SJCRH30 (cell line): ENCODE data around the gene SMOC1. TPM values are rescaled to one million over a fixed set of nuclear protein-coding genes. Genes with fewer than 3 reads are reported as not detected.

Experiments
- DNase-seq, 2 experiments: peaks; one replicate each; pipeline ENCODE4 v3.0.0-alpha.2; 2015 to 2020
- H3K27ac ChIP-seq: fragments of 250-450 bp; sonication (Bioruptor Pico); 2 replicates; pipeline ENCODE4 v1.5.1; 2020; ENCODE audit warnings: mild to moderate bottlenecking, moderate library complexity
- H3K27me3 ChIP-seq: fragments of 250-450 bp; sonication (Bioruptor Pico); 2 replicates; pipeline ENCODE4 v1.5.1; 2020; ENCODE audit warnings: mild to moderate bottlenecking, moderate library complexity
- H3K36me3 ChIP-seq: fragments of 250-450 bp; sonication (Bioruptor Pico); 2 replicates; pipeline ENCODE4 v1.5.1; 2020; ENCODE audit warnings: mild to moderate bottlenecking, moderate library complexity
- H3K4me1 ChIP-seq: fragments of 250-450 bp; sonication (Bioruptor Pico); 2 replicates; pipeline ENCODE4 v1.5.1; 2020; ENCODE audit warnings: mild to moderate bottlenecking, moderate library complexity
- H3K4me3 ChIP-seq: fragments of 250-450 bp; sonication (Bioruptor Pico); 2 replicates; pipeline ENCODE4 v1.5.1; 2020; ENCODE audit warnings: mild to moderate bottlenecking, moderate library complexity
- H3K9me3 ChIP-seq: fragments of 250-450 bp; sonication (Bioruptor Pico); replicated peaks from 2 replicates; pipeline ENCODE4 v1.5.1; 2020; ENCODE audit warnings: mild to moderate bottlenecking, moderate library complexity
- total RNA-seq: library from RNA; depleted of rRNA; stranded (reverse); fragments of >200 nt; shearing (Covaris generic); gene quantifications from 2 replicates; pipeline ENCODE4 v1.2.3, GENCODE V29; 2014

Gene SMOC1
- total RNA-seq, 1 experiment from 2014 or later = 15.6 TPM

DNA sequence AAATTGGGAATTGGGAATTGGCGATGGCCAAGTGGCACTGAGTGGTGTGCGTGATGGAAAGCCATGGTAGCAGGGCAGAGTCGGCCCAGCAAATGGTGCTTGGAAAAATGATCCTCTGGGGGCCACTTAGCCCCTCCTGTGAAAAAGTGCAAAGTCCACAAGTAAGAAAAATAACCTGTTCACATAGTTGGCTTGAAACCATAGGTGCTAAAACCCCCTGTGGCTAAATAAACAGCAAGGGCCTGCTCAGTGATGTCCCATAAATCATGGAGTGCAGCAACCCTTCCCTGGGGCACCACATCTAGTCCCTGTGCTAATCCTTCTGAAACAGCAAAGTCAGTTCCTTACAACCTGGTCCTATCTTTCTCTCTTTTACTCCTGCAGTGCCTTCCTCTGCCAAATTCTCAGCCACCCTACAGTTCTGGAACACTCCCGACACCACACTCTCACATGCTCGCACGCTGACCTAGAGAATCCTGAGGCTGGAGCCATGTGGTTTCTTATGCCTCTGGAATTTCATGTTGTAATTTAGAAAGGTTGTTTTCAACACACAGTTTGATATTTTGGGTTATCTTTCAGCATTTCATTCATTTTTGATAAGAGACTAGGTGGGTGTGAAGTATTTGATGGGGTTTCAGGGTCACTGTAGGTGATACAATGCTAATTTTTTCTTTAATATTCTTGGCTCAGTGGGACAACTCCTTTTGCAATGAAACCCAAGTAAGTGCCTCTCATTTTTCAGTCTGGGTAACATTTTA lies 123.6 kb downstream of the SMOC1 start:
- Histone ChIP-seq H3K27ac (no peak overlapping the region), H3K27me3 (no peaks in the 10 kb centered on the region), H3K4me3 (no peak overlapping the region), H3K36me3 (no peaks in the 10 kb centered on the region), H3K4me1 (peaks cover 60% of the 10 kb centered on the region), H3K9me3 (no peaks in the 10 kb centered on the region)
- DNase-seq = no peak

DNA sequence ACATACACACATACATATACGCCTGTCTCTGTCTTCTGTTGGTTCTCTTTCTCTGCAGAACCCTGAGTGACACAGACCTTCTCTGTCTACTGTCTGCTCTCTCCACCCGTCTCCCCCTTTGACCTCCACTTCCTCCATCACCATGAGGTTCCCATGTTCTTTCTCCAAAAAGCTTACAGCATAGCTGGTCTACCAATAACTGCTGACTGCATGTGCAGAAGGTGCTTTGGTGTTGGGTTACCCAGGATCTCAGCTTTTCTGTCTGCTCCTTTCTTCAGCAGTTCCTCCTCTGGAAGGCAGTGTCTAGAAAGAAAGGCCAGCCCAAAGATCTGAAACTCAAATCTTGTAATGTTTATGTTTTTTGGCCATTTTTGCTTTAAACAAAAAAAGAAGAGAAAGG lies 125.6 kb downstream of the SMOC1 start:
- H3K4me3 ChIP-seq = no peak overlapping the region
- no peaks in the 10 kb centered on the region for H3K27me3 ChIP-seq
- no peaks in the 10 kb centered on the region for H3K36me3 ChIP-seq
- peak; percentile 76 to 92 for DNase-seq
- H3K27ac ChIP-seq = peak overlapping the region; percentile 95
- no peaks in the 10 kb centered on the region for H3K9me3 ChIP-seq
- peaks cover 46% of the 10 kb centered on the region for H3K4me1 ChIP-seq

DNA sequence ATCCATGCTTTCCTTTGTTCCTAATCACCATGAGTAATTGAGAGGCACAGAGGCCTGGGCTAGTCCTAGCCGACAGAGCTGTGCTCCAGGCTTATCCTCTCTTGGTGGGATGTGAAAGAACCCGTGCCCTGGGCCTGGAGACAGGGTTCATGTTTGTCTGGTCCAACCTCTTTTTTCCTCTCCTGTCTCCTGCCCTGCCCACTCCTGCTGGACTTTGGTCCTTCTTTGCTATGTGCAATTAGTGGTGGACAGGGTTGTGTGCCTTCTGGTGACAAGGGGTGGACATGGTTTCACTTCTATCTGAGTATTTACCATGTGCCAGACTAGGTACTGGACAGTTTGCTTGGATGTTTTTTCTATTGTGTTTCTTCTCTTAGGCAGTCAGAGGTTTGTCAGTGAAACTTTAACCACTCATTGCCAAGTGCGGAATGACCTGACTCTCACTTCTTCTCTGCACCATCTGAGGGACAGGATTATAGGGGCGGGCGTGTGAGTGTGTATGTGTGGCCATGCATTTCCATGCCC lies 126.1 kb downstream of the SMOC1 start:
- peak overlapping the region; percentile 95 for H3K27ac ChIP-seq
- no peaks in the 10 kb centered on the region for H3K27me3 ChIP-seq
- peak; percentile 90 to 96 for DNase-seq
- no peak overlapping the region for H3K4me3 ChIP-seq
- H3K36me3 ChIP-seq = no peaks in the 10 kb centered on the region
- H3K4me1 ChIP-seq = peaks cover 40% of the 10 kb centered on the region
- no peaks in the 10 kb centered on the region for H3K9me3 ChIP-seq

DNA sequence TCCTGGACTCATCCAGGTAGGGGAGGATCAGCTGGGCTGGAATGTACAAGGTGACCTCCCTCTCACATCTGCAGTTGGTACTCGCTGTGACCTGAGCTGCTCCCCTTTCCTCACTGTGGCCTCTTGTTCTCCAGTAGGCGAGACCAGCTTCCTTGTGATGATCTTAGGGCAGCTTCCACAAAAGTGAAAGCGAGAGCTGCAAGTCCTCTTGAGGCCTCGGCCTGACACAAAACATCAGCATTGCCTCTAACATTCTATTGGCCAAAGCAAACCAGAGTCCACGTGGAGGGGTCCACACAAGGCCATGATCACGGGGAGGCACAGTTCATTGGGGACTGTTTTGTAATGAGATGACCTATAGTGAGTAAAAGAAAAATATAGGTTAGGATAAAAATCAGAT lies 127.5 kb downstream of the SMOC1 start:
- Histone ChIP-seq H3K4me3 (no peak overlapping the region), H3K27me3 (no peaks in the 10 kb centered on the region), H3K4me1 (peaks cover 38% of the 10 kb centered on the region), H3K9me3 (no peaks in the 10 kb centered on the region), H3K36me3 (no peaks in the 10 kb centered on the region), H3K27ac (no peak overlapping the region)
- DNase-seq = no peak

DNA sequence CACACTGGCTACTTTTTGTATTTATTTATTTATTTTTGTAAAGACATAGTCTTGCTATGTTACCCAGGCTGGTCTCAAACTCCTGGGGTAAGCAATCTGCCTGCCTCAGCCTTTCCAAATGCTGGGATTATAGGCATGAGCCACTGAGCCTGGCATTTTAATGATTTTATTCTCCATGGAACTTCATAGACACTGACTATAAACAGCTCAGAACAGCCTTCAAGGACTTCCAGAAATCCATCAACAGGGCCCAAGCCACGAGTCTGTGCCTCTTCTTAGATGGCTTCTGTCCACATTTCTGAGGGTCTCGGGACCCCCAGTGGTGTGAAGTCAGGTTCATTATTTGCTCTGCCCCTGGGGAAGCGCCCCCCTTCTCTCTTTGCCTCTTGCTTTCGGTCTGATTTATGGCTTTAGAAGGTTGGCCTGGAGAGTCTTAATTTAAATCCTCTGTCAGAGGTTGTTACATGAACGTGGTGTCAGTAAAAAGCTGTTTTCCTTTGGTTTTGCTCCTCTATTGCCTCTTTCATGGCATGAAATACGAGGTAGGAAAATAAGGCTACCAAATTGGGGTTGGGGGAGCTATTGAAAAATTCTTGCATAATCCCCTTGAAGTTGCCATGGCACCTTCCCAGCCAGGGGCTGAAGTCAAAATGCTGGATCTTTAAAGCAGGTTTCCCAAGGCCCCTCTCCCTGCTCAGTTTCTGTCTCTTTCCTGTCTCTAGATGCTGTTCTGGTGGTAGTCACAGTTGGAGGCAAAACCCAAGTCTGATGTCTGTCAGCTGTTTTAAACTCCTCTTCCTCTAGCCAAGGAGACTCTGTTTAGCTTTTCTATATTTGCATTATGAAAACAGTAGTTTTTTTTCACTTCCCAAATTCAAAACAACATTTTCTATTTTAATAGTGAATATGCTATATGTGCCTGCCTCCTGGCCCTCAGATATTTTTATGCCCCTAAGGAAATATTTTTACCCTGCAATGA lies 129.4 kb downstream of the SMOC1 start:
- Histone ChIP-seq H3K27ac (no peak overlapping the region), H3K4me1 (peaks cover 32% of the 10 kb centered on the region), H3K36me3 (no peaks in the 10 kb centered on the region), H3K4me3 (no peak overlapping the region), H3K9me3 (no peaks in the 10 kb centered on the region), H3K27me3 (no peaks in the 10 kb centered on the region)
- DNase-seq = no peak

DNA sequence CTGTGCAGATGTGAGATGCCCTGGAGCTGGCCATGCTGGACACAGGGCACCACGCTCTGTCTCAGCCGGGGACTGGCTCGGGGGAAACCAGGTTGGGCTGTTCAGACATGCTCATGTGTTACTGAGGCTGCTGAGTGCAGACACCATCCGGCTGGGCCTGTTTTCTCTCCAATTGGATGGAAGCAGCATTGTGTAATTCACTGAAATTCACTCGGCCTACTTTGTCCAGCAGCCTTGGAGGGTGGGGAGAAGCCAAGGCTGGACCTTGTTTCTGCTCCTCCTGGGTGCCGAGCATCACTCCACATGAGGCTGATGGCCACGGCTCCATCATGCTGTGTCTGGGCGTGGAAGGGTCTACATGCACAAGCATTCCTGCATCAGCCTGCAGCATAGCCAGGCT lies 130.7 kb downstream of the SMOC1 start:
- Histone ChIP-seq H3K4me1 (peaks cover 27% of the 10 kb centered on the region), H3K36me3 (no peaks in the 10 kb centered on the region), H3K4me3 (no peak overlapping the region), H3K27ac (no peak overlapping the region), H3K27me3 (no peaks in the 10 kb centered on the region), H3K9me3 (no peaks in the 10 kb centered on the region)
- DNase-seq = no peak

DNA sequence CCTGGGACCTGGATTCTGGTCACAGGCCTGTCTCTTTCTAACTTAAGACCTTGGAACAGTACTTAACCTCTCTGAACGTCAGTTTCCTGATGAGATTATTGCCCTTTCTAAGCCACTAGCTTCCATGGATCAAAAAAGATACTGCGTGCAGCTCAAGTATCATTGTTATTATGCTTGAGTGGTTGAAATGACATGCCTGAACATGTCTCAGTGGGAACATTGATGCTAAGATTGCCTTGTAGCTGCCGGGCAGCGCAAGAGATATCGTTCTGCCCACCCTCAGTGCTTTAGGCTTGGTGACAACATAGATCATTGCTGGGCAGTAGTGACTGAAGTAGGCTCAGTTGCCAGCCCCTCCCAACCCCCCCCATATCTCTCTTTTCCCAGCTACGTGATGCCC lies 131.9 kb downstream of the SMOC1 start:
- no peak overlapping the region for H3K4me3 ChIP-seq
- no peaks in the 10 kb centered on the region for H3K27me3 ChIP-seq
- H3K36me3 ChIP-seq = no peaks in the 10 kb centered on the region
- H3K4me1 ChIP-seq = peaks cover 21% of the 10 kb centered on the region
- H3K27ac ChIP-seq = no peak overlapping the region
- H3K9me3 ChIP-seq = no peaks in the 10 kb centered on the region
- DNase-seq = no peak

DNA sequence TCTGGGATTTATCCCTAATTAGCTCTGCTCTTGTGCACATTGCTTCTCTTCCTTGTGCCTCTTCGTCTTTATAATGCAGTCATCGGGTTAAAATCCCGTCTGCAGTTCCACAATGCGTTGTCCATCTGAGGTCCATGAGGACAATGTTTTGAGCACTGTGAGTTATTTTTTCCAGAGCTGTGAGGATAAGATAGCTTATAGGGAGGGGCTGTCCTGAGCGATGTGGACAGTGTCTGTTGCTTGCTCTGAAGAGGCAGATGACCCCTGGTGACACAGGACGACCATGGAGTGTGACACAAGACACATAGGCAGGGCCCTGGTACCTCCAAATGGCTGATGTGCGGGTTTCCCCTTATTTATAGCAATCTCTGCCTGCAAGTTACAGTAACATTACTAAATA lies 132.5 kb downstream of the SMOC1 start:
- H3K4me1 ChIP-seq = peaks cover 18% of the 10 kb centered on the region
- DNase-seq = no peak
- no peak overlapping the region for H3K27ac ChIP-seq
- H3K4me3 ChIP-seq = no peak overlapping the region
- H3K27me3 ChIP-seq = no peaks in the 10 kb centered on the region
- H3K9me3 ChIP-seq = no peaks in the 10 kb centered on the region
- no peaks in the 10 kb centered on the region for H3K36me3 ChIP-seq

DNA sequence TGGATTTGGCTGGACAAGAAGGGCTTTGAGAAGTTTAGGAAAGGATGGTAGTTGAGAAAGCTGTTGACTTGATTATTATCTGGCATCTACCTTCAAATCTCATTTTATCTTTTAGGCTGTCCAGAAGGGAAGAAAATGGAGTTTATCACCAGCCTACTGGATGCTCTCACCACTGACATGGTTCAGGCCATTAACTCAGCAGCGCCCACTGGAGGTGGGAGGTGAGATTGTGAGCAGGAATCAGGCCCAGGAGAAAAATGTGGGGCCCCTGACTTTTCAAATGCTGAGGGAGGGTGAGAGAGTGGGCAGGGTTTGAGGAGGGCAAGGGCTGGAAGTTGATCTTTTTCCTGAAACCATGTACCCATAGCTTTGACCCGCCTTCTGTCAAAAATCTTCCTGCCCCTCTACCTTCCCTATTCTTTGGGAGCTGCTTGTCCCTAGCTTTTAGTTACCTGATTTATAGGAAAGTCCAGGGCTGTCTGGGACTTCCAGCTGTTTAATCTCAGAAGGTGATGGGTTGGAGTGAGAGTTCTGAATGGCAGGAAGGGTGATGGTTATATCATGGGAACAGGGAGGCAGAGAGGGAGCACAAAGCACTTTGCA lies 134.2 kb downstream of the SMOC1 start:
- Histone ChIP-seq H3K9me3 (no peaks in the 10 kb centered on the region), H3K4me3 (no peak overlapping the region), H3K4me1 (peaks cover 18% of the 10 kb centered on the region), H3K27me3 (no peaks in the 10 kb centered on the region), H3K36me3 (no peaks in the 10 kb centered on the region), H3K27ac (no peak overlapping the region)
- peak; percentile 33 to 68 for DNase-seq

DNA sequence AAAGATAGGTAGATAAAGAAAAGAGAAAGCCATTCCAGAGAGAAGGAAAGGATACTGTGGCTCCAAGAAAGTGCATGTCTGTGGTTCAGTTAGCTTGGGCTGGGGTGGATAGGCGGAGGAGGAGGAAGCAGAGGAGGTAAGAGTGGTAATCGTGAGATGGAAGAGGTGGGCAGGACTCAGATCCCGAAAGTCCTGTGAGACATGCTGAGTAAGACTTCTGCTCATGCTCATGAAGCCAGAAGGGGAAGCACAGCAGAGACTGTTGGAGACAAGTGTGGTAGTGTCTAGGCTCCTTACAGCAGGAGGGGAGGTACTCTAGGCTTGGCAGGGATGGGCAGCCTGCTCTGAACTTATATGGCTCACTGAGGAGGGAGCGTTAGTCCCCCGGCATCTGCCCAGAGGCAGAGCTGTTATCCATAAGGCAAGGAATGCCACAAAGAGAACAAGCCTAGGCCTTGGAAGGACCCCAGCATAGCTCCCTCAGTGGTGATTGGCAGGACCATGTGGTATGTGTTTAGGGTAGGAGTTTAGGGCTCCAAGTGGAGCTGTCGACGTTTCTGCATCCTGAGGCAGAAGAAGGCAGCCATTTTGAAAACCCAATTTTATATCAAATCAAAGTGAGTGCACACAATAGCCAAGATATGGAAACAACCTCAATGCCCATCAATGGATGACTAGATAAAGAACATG lies 135.3 kb downstream of the SMOC1 start:
- Histone ChIP-seq H3K27ac (peak overlapping the region; percentile 33), H3K9me3 (no peaks in the 10 kb centered on the region), H3K36me3 (no peaks in the 10 kb centered on the region), H3K4me1 (peaks cover 17% of the 10 kb centered on the region), H3K4me3 (no peak overlapping the region), H3K27me3 (no peaks in the 10 kb centered on the region)
- peak; percentile 89 to 95 for DNase-seq

DNA sequence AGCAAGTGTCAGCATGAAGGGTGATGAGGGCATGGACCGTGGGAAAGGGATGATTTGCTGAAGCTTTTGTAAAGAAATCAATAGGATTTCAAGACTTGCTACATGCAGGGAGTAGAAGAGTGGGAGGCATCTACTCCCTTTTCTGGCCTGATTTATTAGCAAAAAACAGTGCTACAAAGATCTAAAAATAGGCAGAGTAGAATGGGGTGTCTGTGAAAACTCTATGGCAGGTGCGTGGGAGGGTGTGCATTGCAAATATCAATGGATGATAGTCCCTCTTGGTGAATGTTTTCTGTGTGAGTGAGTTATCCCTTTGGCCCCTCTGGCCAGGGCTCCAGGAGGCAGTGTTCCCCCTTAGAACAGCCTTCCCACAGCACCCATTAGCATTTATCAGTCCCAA lies 139.0 kb downstream of the SMOC1 start:
- Histone ChIP-seq H3K4me1 (peaks cover 24% of the 10 kb centered on the region), H3K9me3 (no peaks in the 10 kb centered on the region), H3K4me3 (no peak overlapping the region), H3K36me3 (no peaks in the 10 kb centered on the region; the same call in 1 of the 2 replicates), H3K27ac (no peak overlapping the region), H3K27me3 (no peaks in the 10 kb centered on the region)
- no peak for DNase-seq

DNA sequence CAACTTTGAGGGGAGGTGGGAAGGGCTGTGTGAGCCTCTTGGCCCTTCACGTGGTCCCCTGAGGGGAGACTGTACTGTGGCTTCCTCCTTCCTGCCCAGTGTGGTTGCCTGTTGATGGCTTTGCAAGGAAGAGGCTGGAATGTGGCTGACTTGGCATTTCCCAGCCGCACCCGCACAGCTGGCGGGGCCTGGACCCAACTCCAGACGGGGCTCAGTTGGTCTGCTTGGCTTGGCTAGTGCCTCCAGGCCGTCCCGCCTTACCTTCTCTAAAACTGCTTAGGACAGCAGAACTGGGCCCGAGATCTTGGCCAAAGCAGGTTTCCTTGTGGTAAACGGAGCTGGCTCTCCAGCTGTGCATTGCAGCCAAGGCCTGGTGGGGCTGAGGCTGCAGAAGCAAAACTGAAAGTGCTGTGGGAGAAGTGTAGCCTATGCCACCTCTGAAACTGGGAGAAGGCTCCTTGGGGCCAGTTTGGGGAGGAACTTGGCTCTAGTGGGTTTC lies 139.5 kb downstream of the SMOC1 start:
- H3K4me1 ChIP-seq = peaks cover 24% of the 10 kb centered on the region
- no peaks in the 10 kb centered on the region for H3K27me3 ChIP-seq
- DNase-seq = no peak
- H3K27ac ChIP-seq = no peak overlapping the region
- H3K36me3 ChIP-seq = no peaks in the 10 kb centered on the region; the same call in 1 of the 2 replicates
- no peak overlapping the region for H3K4me3 ChIP-seq
- H3K9me3 ChIP-seq = no peaks in the 10 kb centered on the region

DNA sequence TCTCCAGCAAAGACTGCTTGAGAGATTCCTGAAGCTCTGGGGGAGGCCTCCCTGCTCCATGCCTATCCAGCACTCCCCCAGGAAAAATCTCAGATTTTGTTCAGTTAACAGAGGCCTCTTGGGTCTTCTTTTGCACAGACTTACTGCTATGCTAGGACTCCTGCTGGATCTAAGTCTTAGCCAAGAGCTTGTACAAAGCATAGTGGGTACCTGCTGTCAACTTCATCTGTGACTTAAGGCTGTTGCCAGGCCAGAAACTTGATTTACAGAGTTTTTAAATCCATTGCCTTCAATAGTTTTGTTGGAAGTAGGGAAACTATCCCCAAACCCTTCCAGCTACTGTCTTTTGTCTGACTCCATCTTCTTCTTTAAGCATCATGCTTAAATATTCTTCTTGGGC lies 140.5 kb downstream of the SMOC1 start:
- H3K9me3 ChIP-seq = no peaks in the 10 kb centered on the region
- no peak overlapping the region for H3K4me3 ChIP-seq
- H3K27me3 ChIP-seq = no peaks in the 10 kb centered on the region
- H3K27ac ChIP-seq = no peak overlapping the region
- no peaks in the 10 kb centered on the region; the same call in 1 of the 2 replicates for H3K36me3 ChIP-seq
- no peak for DNase-seq
- peaks cover 18% of the 10 kb centered on the region for H3K4me1 ChIP-seq
